GM12891 (cell line): ENCODE results near the gene TFB1M.

ENCODE experiments used
- PAX5 ChIP-seq: IDR thresholded peaks from 2 replicates; pipeline ENCODE4 v1.6.1; 2011; ENCODE audit warnings: low read length, moderate library complexity, mild to moderate bottlenecking; ENCODE audit not compliant: insufficient read depth, severe bottlenecking
- POLR2A ChIP-seq: IDR thresholded peaks from 2 replicates; pipeline ENCODE4 v1.6.1; 2011; ENCODE audit warnings: low read depth, low read length, control low read depth
- POLR2AphosphoS5 ChIP-seq: IDR thresholded peaks from 2 replicates; pipeline ENCODE4 v1.6.1; 2011; ENCODE audit warnings: low read depth, low read length, control low read depth
- POU2F2 ChIP-seq: IDR thresholded peaks from 2 replicates; pipeline ENCODE4 v1.6.1; 2011; ENCODE audit warnings: low read depth, mild to moderate bottlenecking, control low read depth, low read length, moderate library complexity
- SPI1 ChIP-seq: IDR thresholded peaks from 2 replicates; pipeline ENCODE4 v1.6.1; 2011; ENCODE audit warnings: low read depth, low read length, control low read depth

DNA sequence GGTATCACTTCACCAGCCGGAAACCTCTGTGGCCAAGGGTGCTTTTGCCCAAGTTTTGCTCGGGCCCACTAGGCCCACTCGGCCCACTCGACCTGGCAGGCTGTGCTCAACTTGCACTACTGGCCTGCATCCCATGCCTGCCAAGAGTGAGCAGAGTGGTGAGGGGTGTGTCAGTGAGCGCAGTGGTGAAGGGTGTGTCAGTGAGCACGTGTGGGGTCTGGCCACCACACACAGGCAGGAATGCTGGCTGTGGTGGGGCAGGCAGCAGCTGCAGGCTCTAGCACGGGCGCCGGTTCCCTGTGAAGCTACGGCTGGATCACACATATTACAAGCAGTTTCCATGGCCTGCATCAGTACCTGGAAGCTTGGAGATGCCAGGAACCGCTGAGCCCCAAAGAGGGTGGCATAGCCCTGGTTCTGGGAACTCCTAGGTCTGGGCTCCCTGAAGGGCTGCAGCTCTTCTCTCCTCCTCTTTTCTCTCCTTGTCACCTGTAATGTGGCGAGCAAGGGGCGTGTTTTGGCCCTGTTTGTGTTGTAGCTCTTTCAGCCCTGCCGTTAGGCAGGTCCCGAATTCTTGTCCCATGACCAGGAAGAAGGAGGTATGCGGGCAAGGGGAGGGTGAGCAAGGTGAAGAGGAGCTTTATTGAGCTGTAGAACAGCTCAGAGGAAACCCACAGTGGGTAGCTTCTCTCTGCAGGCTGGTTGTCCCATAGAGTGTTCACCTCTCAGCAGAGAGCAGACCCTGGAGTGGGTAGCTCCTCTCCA lies 101.5 kb downstream of the TFB1M start:
- TF ChIP-seq POLR2AphosphoS5 (no peak), POLR2A (no peak), SPI1 (no peak), PAX5 (no peak), POU2F2 (no peak)
